K562 (cell line): ENCODE data around the gene SPAG17.

Experiments used
- C11orf30 ChIP-seq: fragments of 450-650 bp; IDR thresholded peaks from 2 replicates; pipeline ENCODE4 v1.6.1; 2016; ENCODE audit warnings: low read depth, mild to moderate bottlenecking
- JUND ChIP-seq, 2 experiments: IDR thresholded peaks; 2 replicates in 1 of 2; 3 replicates in 1 of 2; pipeline ENCODE4 v1.6.1; 2011; ENCODE audit warnings: borderline replicate concordance in 2 of 2, low read depth in 2 of 2, low read length in 2 of 2, improper control_type of control experiment in 1 of 2, missing biosample characterization in 1 of 2, missing genetic modification characterization in 1 of 2, missing genetic modification reagents in 1 of 2
- STAT5B ChIP-seq: fragments of 250-450 bp; sonication (Bioruptor Pico); IDR thresholded peaks from 2 replicates; pipeline ENCODE4 v1.8.0; 2021; ENCODE audit warnings: mild to moderate bottlenecking, inconsistent platforms
- ZNF589 ChIP-seq: fragments of 200-800 bp; sonication (Bioruptor generic); IDR thresholded peaks from 2 replicates; pipeline ENCODE4 v1.6.1; 2016; ENCODE audit warnings: low read depth, missing genetic modification characterization, missing compliant biosample characterization
- TF ChIP-seq, protein P1 (sequence below), 3 experiments: IDR thresholded peaks in 2 of 3; conservative IDR thresholded peaks in 1 of 3; 2 replicates each; pipeline ENCODE4 v1.5.1; 2011 to 2012; ENCODE audit warnings: low read length in 3 of 3, mild to moderate bottlenecking in 3 of 3, control low read depth in 2 of 3, improper control_type of control experiment in 1 of 3, inconsistent platforms in 1 of 3, low read depth in 1 of 3, mixed read lengths in 1 of 3, moderate library complexity in 1 of 3; ENCODE audit not compliant: insufficient read depth in 2 of 3

DNA sequence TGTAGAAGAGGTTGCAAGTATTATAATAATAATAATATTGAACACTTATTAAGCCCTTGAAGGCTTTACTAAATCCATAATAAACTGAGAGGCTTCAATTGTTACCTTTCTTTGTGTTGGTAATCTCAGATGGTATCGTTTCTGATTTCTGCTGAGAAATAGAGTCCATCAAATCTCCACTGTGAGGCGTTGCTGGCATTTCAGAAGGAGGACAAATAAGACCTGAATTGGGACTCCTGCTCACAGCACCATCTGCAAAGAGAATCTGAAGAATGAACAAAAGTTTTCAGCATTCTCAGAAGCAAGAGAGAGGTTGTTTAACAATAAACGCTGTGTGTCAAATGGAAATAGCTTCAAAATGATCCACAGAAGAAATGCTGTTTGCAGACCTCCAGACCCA, 161.8 kb downstream of the SPAG17 start:
- TF ChIP-seq ZNF589 (CRISPR knock-in tag) = no peak
- TF ChIP-seq, protein P1, sequence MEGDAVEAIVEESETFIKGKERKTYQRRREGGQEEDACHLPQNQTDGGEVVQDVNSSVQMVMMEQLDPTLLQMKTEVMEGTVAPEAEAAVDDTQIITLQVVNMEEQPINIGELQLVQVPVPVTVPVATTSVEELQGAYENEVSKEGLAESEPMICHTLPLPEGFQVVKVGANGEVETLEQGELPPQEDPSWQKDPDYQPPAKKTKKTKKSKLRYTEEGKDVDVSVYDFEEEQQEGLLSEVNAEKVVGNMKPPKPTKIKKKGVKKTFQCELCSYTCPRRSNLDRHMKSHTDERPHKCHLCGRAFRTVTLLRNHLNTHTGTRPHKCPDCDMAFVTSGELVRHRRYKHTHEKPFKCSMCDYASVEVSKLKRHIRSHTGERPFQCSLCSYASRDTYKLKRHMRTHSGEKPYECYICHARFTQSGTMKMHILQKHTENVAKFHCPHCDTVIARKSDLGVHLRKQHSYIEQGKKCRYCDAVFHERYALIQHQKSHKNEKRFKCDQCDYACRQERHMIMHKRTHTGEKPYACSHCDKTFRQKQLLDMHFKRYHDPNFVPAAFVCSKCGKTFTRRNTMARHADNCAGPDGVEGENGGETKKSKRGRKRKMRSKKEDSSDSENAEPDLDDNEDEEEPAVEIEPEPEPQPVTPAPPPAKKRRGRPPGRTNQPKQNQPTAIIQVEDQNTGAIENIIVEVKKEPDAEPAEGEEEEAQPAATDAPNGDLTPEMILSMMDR (IDR thresholded peaks at IDR 0.05 in 2 of 3, conservative IDR thresholded peaks at IDR 0.05 in 1 of 3; ENCODE audit: insufficient read depth in 2 of 3, low read depth in 1 of 3, low read length in 3 of 3) = peak in 1 of 3 experiments; percentile 13; a peak in 1 of 6 replicates
- TF ChIP-seq STAT5B (CRISPR knock-in tag) = no peak
- TF ChIP-seq JUND (IDR thresholded peaks at IDR 0.05; ENCODE audit: borderline replicate concordance, low read depth, low read length) = no peak
- no peak for TF ChIP-seq JUND (tag; IDR thresholded peaks at IDR 0.05; ENCODE audit: borderline replicate concordance, low read depth, low read length)
- no peak for TF ChIP-seq C11orf30
